GM12874 (cell line): ENCODE data around the gene CLTCL1.

Experiments
- CTCF ChIP-seq: IDR thresholded peaks from 2 replicates; pipeline ENCODE4 v1.5.1; 2011; ENCODE audit warnings: low read depth, mild to moderate bottlenecking, control low read depth, low read length, moderate library complexity; ENCODE audit not compliant: insufficient read depth

Gene CLTCL1

GRCh38 chr22:19225560-19225959 lies 66.0 kb downstream of the CLTCL1 start:
- TF ChIP-seq CTCF, result no peak

- TF ChIP-seq CTCF, result no peak
Measured at GRCh38 chr22:19224985-19225384, 66.5 kb downstream of the CLTCL1 start.

- no peak for TF ChIP-seq CTCF
Measured at GRCh38 chr22:19224557-19224956, 67.0 kb downstream of the CLTCL1 start.

GRCh38 chr22:19223617-19224016 lies 67.9 kb downstream of the CLTCL1 start:
- no peak for TF ChIP-seq CTCF

GRCh38 chr22:19223110-19223509 lies 68.4 kb downstream of the CLTCL1 start:
- no peak for TF ChIP-seq CTCF

- no peak for TF ChIP-seq CTCF
Measured at GRCh38 chr22:19222242-19223005, 69.1 kb downstream of the CLTCL1 start.

GRCh38 chr22:19220867-19221266 lies 70.7 kb downstream of the CLTCL1 start:
- TF ChIP-seq CTCF, result no peak
